Epithelial cell of prostate (primary cell): ENCODE results near the gene PI4KA.
A peak's percentile ranks its signal among the peaks of the same experiment; 100 is the strongest.

Experiments used
- DNase-seq: peaks from one replicate; pipeline ENCODE4 v3.0.0-alpha.2; 2011; ENCODE audit warnings: low read depth, low spot score
- H3K27ac ChIP-seq: fragments of 450-650 bp; 2 replicates; pipeline ENCODE4 v1.5.1; 2017; ENCODE audit warnings: mild to moderate bottlenecking

Gene PI4KA

GRCh38 chr22:20882855-20883254 is 24.2 kb upstream of the PI4KA start:
- H3K27ac ChIP-seq = no peak overlapping the region

GRCh38 chr22:20881869-20882815 is 23.5 kb upstream of the PI4KA start:
- no peak for DNase-seq
- H3K27ac ChIP-seq = peak overlapping the region; percentile 41

More at GRCh38 chr22:20882855-20883254, 24.2 kb upstream of the PI4KA start:
- no peak for DNase-seq

GRCh38 chr22:20881231-20881630 is 22.6 kb upstream of the PI4KA start:
- peak; percentile 12 for DNase-seq
- H3K27ac ChIP-seq = peak overlapping the region; percentile 41

- no peak for DNase-seq
- H3K27ac ChIP-seq = no peak overlapping the region
Observed at GRCh38 chr22:20877715-20878114, 19.1 kb upstream of the PI4KA start.

- H3K27ac ChIP-seq = no peak overlapping the region
- DNase-seq = no peak
Observed at GRCh38 chr22:20875296-20875695, 16.7 kb upstream of the PI4KA start.

- DNase-seq = no peak
- H3K27ac ChIP-seq = no peak overlapping the region
Observed at GRCh38 chr22:20873214-20873613, 14.6 kb upstream of the PI4KA start.

- DNase-seq = no peak
- no peak overlapping the region for H3K27ac ChIP-seq
Observed at GRCh38 chr22:20869234-20869633, 10.6 kb upstream of the PI4KA start.

GRCh38 chr22:20868025-20868962 is 9.7 kb upstream of the PI4KA start:
- DNase-seq = no peak
- no peak overlapping the region for H3K27ac ChIP-seq

- H3K27ac ChIP-seq = no peak overlapping the region
- no peak for DNase-seq
Observed at GRCh38 chr22:20867179-20868024, 8.8 kb upstream of the PI4KA start.

GRCh38 chr22:20866736-20867135 is 8.1 kb upstream of the PI4KA start:
- no peak overlapping the region for H3K27ac ChIP-seq
- DNase-seq = no peak

GRCh38 chr22:20865875-20866445 is 7.3 kb upstream of the PI4KA start:
- no peak for DNase-seq
- H3K27ac ChIP-seq = no peak overlapping the region

GRCh38 chr22:20865331-20865730 is 6.7 kb upstream of the PI4KA start:
- DNase-seq = no peak

GRCh38 chr22:20864186-20864908 is 5.7 kb upstream of the PI4KA start:
- DNase-seq = no peak
- no peak overlapping the region for H3K27ac ChIP-seq

More at GRCh38 chr22:20865331-20865730, 6.7 kb upstream of the PI4KA start:
- no peak overlapping the region for H3K27ac ChIP-seq

- no peak overlapping the region for H3K27ac ChIP-seq
- no peak for DNase-seq
Observed at GRCh38 chr22:20863366-20863765, 4.8 kb upstream of the PI4KA start.

- no peak for DNase-seq
- H3K27ac ChIP-seq = no peak overlapping the region
Observed at GRCh38 chr22:20862540-20862939, 3.9 kb upstream of the PI4KA start.

- H3K27ac ChIP-seq = peak overlapping the region; percentile 55
- DNase-seq = no peak
Observed at GRCh38 chr22:20859615-20860014, 1.0 kb upstream of the PI4KA start.

- DNase-seq = peak; percentile 5
- H3K27ac ChIP-seq = peak overlapping the region; percentile 55
Observed at GRCh38 chr22:20857838-20858614, 585 bp downstream of the PI4KA start.

- DNase-seq = no peak
- no peak overlapping the region for H3K27ac ChIP-seq
Observed at GRCh38 chr22:20857247-20857643, 1.4 kb downstream of the PI4KA start.
